B cell (primary cell): ENCODE measurements around the gene OR2A25. TPM values are rescaled to one million over a fixed set of nuclear protein-coding genes. Genes with fewer than 3 reads are reported as not detected.

Experiments used
- ATAC-seq: fragments of 200-7000 bp; cut with Tn5 transposase; one replicate; pipeline ENCODE4 v1.10.0; 2021; ENCODE audit warnings: low read depth, mild to moderate bottlenecking, moderate number of reproducible peaks, moderate library complexity
- CTCF ChIA-PET: fragments of 350-600 bp; sonication (Branson Sonifier 250); formaldehyde crosslinking; loops from one replicate; lab custom pipeline; 2021; ENCODE audit warnings: antibody characterized with exemption, inconsistent platforms; lab: Charles Lee
- POLR2A ChIA-PET: fragments of 350-600 bp; sonication (Branson Sonifier 250); formaldehyde crosslinking; loops from one replicate; lab custom pipeline; 2021; ENCODE audit warnings: antibody characterized with exemption; lab: Charles Lee
- DNase-seq: peaks from one replicate; pipeline ENCODE4 v3.0.0; 2013
- H2AFZ ChIP-seq: 2 replicates; pipeline ENCODE4 v1.6.1; 2012; ENCODE audit warnings: mild to moderate bottlenecking, low read depth, low read length; ENCODE audit not compliant: insufficient read depth, poor library complexity, severe bottlenecking
- H3K27ac ChIP-seq, 2 donors: 1 replicate in 1 of 2; 2 replicates in 1 of 2; pipeline ENCODE4 v1.5.1; 2012 to 2013; ENCODE audit warnings: low read length in 2 of 2, mild to moderate bottlenecking in 2 of 2, moderate library complexity in 1 of 2
- H3K27me3 ChIP-seq, 4 experiments: fragments of 200-600 bp in 1 of 4; sonication (generic) in 1 of 4; replicated peaks in 1 of 4; 1 replicate in 2 of 4; 2 replicates in 2 of 4; pipeline versions ENCODE4 v1.6.1 to v1.7.0; 2013 to 2016; ENCODE audit warnings: low read length in 3 of 4, mild to moderate bottlenecking in 2 of 4, mixed read lengths in 1 of 4, moderate library complexity in 1 of 4; ENCODE audit not compliant: insufficient read depth in 4 of 4, control insufficient read depth in 3 of 4; ENCODE audit errors: control extremely low read depth in 1 of 4
- H3K36me3 ChIP-seq, 2 experiments: replicated peaks in 1 of 2; 1 replicate in 1 of 2; 2 replicates in 1 of 2; pipeline versions ENCODE4 v1.6.1 to v1.7.1; 2013; ENCODE audit warnings: low read length in 1 of 2; ENCODE audit not compliant: insufficient read depth in 2 of 2, control insufficient read depth in 1 of 2; ENCODE audit errors: control extremely low read depth in 1 of 2, extremely low read depth in 1 of 2
- H3K4me1 ChIP-seq, 2 donors: fragments of 200-600 bp in 1 of 2; sonication (generic) in 1 of 2; 1 replicate in 1 of 2; 2 replicates in 1 of 2; pipeline versions ENCODE4 v1.5.1 to v1.6.1; 2013 to 2017; ENCODE audit warnings: low read length in 2 of 2; ENCODE audit not compliant: control insufficient read depth in 2 of 2, insufficient read depth in 2 of 2
- H3K4me2 ChIP-seq: replicated peaks from 2 replicates; pipeline ENCODE3; 2012; ENCODE audit warnings: mild to moderate bottlenecking, low read depth, low read length; ENCODE audit not compliant: poor library complexity, severe bottlenecking
- H3K4me3 ChIP-seq, 5 experiments: fragments of 200-600 bp in 1 of 5; sonication (generic) in 1 of 5; 1 replicate in 3 of 5; 2 replicates in 2 of 5; pipeline versions ENCODE4 v1.5.1 to v1.7.0; 2011 to 2016; ENCODE audit warnings: low read length in 4 of 5, mild to moderate bottlenecking in 4 of 5, low read depth in 2 of 5, control low read depth in 1 of 5, moderate library complexity in 1 of 5; ENCODE audit not compliant: insufficient read depth in 1 of 5; ENCODE audit errors: control extremely low read depth in 1 of 5, extremely low read depth in 1 of 5
- H3K79me2 ChIP-seq: fragments of 200-600 bp; sonication (generic); one replicate; pipeline ENCODE4 v1.6.0; 2016; ENCODE audit warnings: low read length; ENCODE audit not compliant: control insufficient read depth, insufficient read depth
- H3K9ac ChIP-seq: fragments of 200-600 bp; sonication (generic); 2 replicates; pipeline ENCODE4 v1.6.1; 2017; ENCODE audit warnings: mild to moderate bottlenecking, low read length, moderate library complexity
- H3K9me3 ChIP-seq, 3 donors: one replicate each; pipeline versions ENCODE4 v1.6.1 to v1.7.1; 2013; ENCODE audit warnings: low read length in 2 of 3; ENCODE audit not compliant: control insufficient read depth in 2 of 3, insufficient read depth in 1 of 3; ENCODE audit errors: control extremely low read depth in 1 of 3
- H4K20me1 ChIP-seq: 2 replicates; pipeline ENCODE4 v1.6.0; 2012; ENCODE audit warnings: mild to moderate bottlenecking, low read length; ENCODE audit not compliant: insufficient read depth, control insufficient read depth, poor library complexity, severe bottlenecking
- H3K27ac Mint-ChIP-seq: one replicate; pipeline ENCODE4 v1.8.0; 2021; ENCODE audit warnings: mixed read lengths
- H3K27me3 Mint-ChIP-seq: one replicate; pipeline ENCODE4 v1.8.0; 2021; ENCODE audit warnings: mixed read lengths
- H3K4me1 Mint-ChIP-seq: one replicate; pipeline ENCODE4 v1.8.0; 2021; ENCODE audit warnings: mixed read lengths
- H3K4me3 Mint-ChIP-seq: one replicate; pipeline ENCODE4 v1.8.0; 2021; ENCODE audit warnings: mixed read lengths
- H3K9me3 Mint-ChIP-seq: one replicate; pipeline ENCODE4 v1.8.0; 2022; ENCODE audit warnings: mixed read lengths; ENCODE audit not compliant: insufficient read depth
- CTCF ChIP-seq: fragments of 200-600 bp; IDR thresholded peaks from one replicate; pipeline ENCODE4 v1.8.0; 2022; ENCODE audit warnings: antibody characterized with exemption, mild to moderate bottlenecking
- EZH2 ChIP-seq: IDR thresholded peaks from 2 replicates; pipeline ENCODE4 v1.6.1; 2012; ENCODE audit warnings: borderline replicate concordance, low read depth, mild to moderate bottlenecking, moderate library complexity, low read length; ENCODE audit not compliant: insufficient read depth, poor library complexity, severe bottlenecking
- WGBS: methylation state at CpG from one replicate; pipeline ENCODE4 v1.1.5; 2013; ENCODE audit warnings: missing lambda C conversion rate; ENCODE audit not compliant: insufficient coverage; 5-methylcytosine and 5-hydroxymethylcytosine counted together
- intact Hi-C: fragments of 100-400 bp; cut with micrococcal nuclease; formaldehyde crosslinking; loops from one replicate; pipeline ENCODE4 v1.10.0; 2022
- polyA plus RNA-seq: library from polyadenylated mRNA; depleted of rRNA; stranded (reverse); fragments of >200 nt; gene quantifications from 2 replicates; pipeline ENCODE4 v1.2.3, GENCODE V29; 2012
- total RNA-seq, 2 donors: library from RNA; stranded (reverse); fragments of 120-200 nt in 1 of 2; gene quantifications; 1 replicate in 1 of 2; 2 replicates in 1 of 2; pipeline versions ENCODE4 v1.2.3 to v1.2.4, GENCODE V29; 2013 to 2022

OR2A25 gene
- total and polyA plus RNA-seq, 2 donors (not counting 1 experiment from before 2014, with no cell fraction given), result not detected

- Mint-ChIP-seq H3K4me1 (no peaks in the 10 kb centered on the region), H3K27me3 (peaks cover 2% of the 10 kb centered on the region), H3K27ac (no peak overlapping the region), H3K4me3 (no peak overlapping the region), H3K9me3 (no peaks in the 10 kb centered on the region)
- Histone ChIP-seq H4K20me1 (no peaks in the 10 kb centered on the region), H3K9me3 (no peaks in the 10 kb centered on the region), H3K4me2 (no peak overlapping the region), H3K4me3 (no peak overlapping the region), H3K9ac (no peak overlapping the region), H3K36me3 (no peaks in the 10 kb centered on the region), H3K27ac (no peak overlapping the region), H3K27me3 (no peaks in the 10 kb centered on the region), H2AFZ (no peak overlapping the region), H3K79me2 (no peaks in the 10 kb centered on the region), H3K4me1 (no peaks in the 10 kb centered on the region)
- intact Hi-C loops, result no loop called here
- WGBS, result no CpG with 5 or more reads among the region's 2 CpGs
- TF ChIP-seq EZH2 (no peak), CTCF (no peak)
- ATAC-seq (no peak), DNase-seq (no peak)
- ChIA-PET CTCF (no interaction called here), POLR2A (no interaction called here)
Measured at GRCh38 chr7:144069953-144070352, 342 bp downstream of the OR2A25 start.

- no peak overlapping the region for H2AFZ ChIP-seq
- no peaks in the 10 kb centered on the region for H3K4me1 Mint-ChIP-seq
- ChIA-PET POLR2A (no interaction called here), CTCF (no interaction called here)
- H3K9ac ChIP-seq, result no peak overlapping the region
- no peaks in the 10 kb centered on the region for H3K36me3 ChIP-seq
- no peak overlapping the region for H3K27ac ChIP-seq
- no peaks in the 10 kb centered on the region for H4K20me1 ChIP-seq
- no peak overlapping the region for H3K4me3 Mint-ChIP-seq
- no peak overlapping the region for H3K4me2 ChIP-seq
- intact Hi-C loops, result no loop called here
- no peak overlapping the region for H3K27ac Mint-ChIP-seq
- 94% methylated on average over 8 of the region's 8 CpGs for WGBS
- no peaks in the 10 kb centered on the region for H3K27me3 ChIP-seq
- H3K9me3 ChIP-seq, result no peaks in the 10 kb centered on the region
- peaks cover 6% of the 10 kb centered on the region for H3K27me3 Mint-ChIP-seq
- H3K79me2 ChIP-seq, result no peaks in the 10 kb centered on the region
- DNase-seq (no peak), ATAC-seq (no peak)
- no peak overlapping the region for H3K4me3 ChIP-seq
- no peaks in the 10 kb centered on the region for H3K4me1 ChIP-seq
- TF ChIP-seq CTCF (no peak), EZH2 (no peak)
- H3K9me3 Mint-ChIP-seq, result no peaks in the 10 kb centered on the region
Measured at GRCh38 chr7:144074374-144074773, 4.8 kb downstream of the OR2A25 start.
